HFF-Myc (cell line): ENCODE data around the gene ASXL1.
"Not testable (repeated sequence)": the region's sequence is repeated elsewhere in the genome, so short reads cannot be mapped to it uniquely, and the experiment has no call there.

Source experiments
- DNase-seq: peaks from one replicate; pipeline ENCODE4 v3.0.0-alpha.2; 2011; ENCODE audit warnings: low read depth; ENCODE audit errors: extremely low read depth
- H3K4me3 ChIP-seq: replicated peaks from 2 replicates; pipeline ENCODE4 v1.5.1; 2011; ENCODE audit warnings: low read depth, mild to moderate bottlenecking, control low read depth, low read length
- TF ChIP-seq, protein P1 (sequence below): IDR thresholded peaks from 2 replicates; pipeline ENCODE4 v1.5.1; 2012; ENCODE audit warnings: mild to moderate bottlenecking, low read depth, low read length, control low read depth; ENCODE audit errors: missing control alignments

The ASXL1 gene

DNA sequence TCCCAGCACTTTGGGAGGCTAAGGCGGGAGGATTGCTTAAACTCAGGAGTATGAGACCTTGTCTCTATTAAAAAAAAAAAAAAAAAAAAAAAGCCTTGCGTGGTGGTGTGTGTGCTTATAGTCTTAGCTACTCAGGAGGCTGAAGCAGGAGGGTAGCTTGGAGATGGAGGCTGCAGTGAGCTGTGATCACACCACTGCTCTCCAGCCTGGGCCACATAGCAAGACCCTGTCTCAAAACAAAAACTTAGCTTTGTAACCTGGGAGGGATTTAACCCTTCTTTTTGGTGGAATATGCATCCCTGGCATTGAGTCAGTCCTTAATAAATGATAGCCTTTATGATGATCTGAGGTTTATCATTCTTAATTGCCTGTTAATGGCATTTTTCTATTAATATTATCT lies 12.8 kb downstream of the ASXL1 start:
- TF ChIP-seq, protein P1, sequence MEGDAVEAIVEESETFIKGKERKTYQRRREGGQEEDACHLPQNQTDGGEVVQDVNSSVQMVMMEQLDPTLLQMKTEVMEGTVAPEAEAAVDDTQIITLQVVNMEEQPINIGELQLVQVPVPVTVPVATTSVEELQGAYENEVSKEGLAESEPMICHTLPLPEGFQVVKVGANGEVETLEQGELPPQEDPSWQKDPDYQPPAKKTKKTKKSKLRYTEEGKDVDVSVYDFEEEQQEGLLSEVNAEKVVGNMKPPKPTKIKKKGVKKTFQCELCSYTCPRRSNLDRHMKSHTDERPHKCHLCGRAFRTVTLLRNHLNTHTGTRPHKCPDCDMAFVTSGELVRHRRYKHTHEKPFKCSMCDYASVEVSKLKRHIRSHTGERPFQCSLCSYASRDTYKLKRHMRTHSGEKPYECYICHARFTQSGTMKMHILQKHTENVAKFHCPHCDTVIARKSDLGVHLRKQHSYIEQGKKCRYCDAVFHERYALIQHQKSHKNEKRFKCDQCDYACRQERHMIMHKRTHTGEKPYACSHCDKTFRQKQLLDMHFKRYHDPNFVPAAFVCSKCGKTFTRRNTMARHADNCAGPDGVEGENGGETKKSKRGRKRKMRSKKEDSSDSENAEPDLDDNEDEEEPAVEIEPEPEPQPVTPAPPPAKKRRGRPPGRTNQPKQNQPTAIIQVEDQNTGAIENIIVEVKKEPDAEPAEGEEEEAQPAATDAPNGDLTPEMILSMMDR = no peak
- DNase-seq = no peak
- no peak overlapping the region for H3K4me3 ChIP-seq

DNA sequence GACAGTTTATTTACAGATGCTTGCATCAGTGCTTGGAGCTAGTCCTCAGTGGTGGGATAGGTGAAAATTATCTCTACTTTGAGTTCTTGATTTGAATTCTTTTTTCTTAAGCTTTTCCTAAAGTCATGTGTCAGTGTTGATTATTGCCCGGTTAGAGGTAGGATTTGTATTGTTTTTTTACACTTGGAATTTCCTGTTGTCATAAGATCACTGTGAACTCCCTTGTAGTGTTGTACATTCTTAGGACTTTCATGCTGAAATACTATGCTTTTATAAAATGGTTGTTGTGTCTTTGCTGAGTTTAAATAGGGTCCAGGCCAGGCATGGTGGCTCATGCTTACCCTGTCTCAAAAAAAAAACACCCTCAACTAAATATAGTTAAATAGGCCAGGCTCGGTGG lies 20.3 kb downstream of the ASXL1 start:
- DNase-seq = no peak
- H3K4me3 ChIP-seq = no peak overlapping the region
- TF ChIP-seq, protein P1 = no peak

DNA sequence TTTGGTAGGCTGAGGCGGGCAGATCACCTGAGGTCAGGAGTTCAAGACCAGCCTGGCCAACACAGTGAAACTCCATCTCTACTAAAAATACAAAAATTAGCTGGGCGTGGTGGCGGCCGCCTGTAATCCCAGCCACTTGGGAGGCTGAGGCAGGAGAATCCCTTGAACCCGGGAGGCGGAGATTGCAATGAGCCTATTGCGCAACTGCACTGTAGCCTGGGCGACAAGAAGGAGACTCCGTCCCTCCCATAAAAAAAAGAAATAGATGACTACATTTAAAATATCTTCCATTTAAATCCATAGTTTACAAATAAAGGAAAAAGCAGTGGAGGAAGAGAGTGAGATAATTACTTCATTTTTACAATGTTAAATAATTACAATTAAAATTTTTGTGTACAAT lies 21.9 kb downstream of the ASXL1 start:
- DNase-seq, H3K4me3 ChIP-seq: not testable (repeated sequence)

DNA sequence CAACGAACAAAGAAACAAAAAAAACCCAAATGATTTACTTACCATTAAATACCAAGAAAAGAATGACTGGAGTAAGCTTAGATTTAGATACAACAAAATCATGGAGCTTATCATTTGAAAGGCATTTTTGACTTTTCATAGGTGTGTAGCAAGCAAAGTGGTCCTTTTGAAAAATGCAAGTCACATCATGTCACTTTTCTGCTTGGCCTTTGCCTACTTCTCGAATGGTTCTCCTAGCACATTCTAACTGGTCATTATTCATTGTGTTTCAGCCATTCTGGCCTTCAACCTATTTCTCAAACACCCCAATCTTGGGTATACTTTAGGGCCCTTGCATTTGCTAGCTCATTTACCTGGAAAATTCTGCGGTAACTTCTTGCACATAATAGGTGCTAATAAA lies 22.6 kb downstream of the ASXL1 start:
- DNase-seq = no peak
- TF ChIP-seq, protein P1 = no peak
- H3K4me3 ChIP-seq = no peak overlapping the region

DNA sequence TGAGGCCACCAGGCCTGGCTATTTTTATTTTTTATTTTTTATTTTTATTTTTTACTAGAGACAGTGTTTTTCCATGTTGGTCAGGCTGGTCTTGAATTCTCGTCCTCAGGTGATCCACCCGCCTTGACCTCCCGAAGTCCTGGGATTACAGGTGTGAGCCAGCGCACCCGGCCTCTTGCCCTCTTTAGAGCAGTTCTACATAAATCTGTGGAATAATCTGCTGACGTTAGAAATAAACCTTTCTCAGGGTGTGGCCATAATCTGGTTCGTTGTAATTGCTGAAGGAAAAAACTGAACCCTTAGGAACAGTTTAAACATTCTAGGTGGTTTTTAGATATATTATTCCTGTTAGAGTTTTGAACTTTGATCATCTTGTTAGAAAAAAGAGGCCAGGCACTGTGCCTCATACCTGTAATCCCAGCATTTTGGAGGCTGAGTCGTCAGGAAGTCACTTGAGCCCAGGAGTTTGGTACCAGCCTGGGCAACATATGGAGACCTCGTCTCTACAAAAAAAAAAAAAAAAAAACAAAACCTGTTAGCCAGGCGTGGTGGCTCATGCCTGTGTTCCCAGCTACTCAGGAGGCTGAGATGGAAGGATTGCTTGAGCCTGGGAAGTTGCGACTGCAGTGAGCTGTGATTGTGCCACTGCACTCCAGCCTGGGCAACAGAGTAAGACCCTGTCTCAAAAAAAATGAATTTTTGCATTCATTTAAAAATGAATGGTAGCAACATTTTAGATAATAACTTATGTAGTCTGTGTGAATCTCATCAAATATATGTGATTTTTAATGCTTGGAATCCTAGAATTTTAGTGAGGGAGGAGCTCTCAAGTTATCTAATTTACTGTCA lies 24.2 kb downstream of the ASXL1 start:
- H3K4me3 ChIP-seq = no peak overlapping the region
- TF ChIP-seq, protein P1 = no peak
- no peak for DNase-seq

DNA sequence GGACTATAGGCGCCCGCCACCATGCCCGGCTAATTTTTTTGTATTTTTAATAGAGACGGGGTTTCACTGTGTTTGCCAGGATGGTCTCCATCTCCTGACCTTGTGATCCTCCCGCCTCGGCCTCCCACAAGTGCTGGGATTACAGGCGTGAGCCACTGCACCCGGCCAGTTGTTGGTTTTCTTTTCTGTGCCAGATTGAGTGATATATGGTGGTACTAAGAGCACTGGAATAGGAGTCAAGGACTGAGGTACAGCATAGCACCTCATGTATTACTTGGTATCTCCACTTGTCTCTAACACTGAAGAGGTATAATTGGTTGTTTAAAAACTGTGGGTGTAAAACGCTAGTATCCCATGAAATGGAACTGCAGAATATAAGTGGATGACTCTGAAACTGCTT lies 25.3 kb downstream of the ASXL1 start:
- not testable (repeated sequence) for DNase-seq, H3K4me3 ChIP-seq

DNA sequence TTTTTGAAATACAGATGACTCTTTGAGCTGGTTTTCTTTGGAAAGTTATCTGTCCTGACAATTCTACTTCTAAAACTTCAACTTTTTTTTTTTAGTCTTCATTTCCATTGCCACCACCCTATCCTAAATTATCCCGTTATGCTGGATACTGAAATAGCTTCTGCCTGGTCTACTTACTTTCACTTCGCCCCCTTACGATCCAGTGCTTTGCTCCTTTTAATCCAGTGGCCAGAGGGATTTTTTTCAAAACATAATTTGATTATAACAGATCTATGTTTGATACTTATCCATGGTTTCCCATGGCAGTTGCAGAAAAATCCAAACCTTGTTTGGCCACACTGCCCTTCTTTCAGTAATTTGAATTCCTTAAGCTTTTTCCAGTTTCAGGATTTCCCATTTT lies 27.4 kb downstream of the ASXL1 start:
- TF ChIP-seq, protein P1 = no peak
- no peak for DNase-seq
- no peak overlapping the region for H3K4me3 ChIP-seq

DNA sequence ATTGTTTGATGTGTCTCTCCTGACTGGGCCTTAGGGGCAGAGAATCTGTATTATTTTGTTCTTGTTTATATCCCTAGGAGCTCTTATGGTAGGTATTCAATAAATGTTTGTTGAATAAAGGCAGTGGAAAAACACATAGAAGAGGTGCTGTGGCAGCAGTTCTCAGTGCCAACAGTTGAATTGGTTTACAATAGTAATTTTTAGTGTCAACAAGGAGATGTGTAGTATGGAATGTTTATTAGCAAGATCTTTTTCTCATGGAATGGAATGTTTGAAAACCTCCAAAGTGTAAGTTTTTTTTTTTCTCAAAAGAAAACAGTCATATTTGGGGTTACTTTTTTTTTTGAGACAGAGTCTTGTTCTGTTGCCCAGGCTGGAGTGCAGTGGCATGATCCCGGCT lies 28.0 kb downstream of the ASXL1 start:
- no peak overlapping the region for H3K4me3 ChIP-seq
- no peak for DNase-seq
- TF ChIP-seq, protein P1 = no peak
